WTC11 (cell line): ENCODE measurements around the gene BPI.

Experiments used
- ATF1 ChIP-seq: sonication (generic); formaldehyde crosslinking; IDR thresholded peaks from 2 replicates; pipeline ENCODE4 v1.8.1; 2023; ENCODE audit warnings: mild to moderate bottlenecking, moderate library complexity, missing genetic modification reagents
- TF ChIP-seq, protein P1 (sequence below): fragments of 200-600 bp; IDR thresholded peaks from 2 replicates; pipeline ENCODE4 v1.8.0; 2022; ENCODE audit warnings: antibody characterized with exemption
- TF ChIP-seq, protein P2 (sequence below): sonication (generic); formaldehyde crosslinking; IDR thresholded peaks from 2 replicates; pipeline ENCODE4 v1.8.1; 2022; ENCODE audit warnings: low read depth, mild to moderate bottlenecking, moderate library complexity, missing genetic modification reagents, borderline replicate concordance
- TF ChIP-seq, protein P3 (sequence below): sonication (generic); formaldehyde crosslinking; IDR thresholded peaks from 2 replicates; pipeline ENCODE4 v1.8.0; 2022; ENCODE audit warnings: missing genetic modification reagents
- TF ChIP-seq, protein P4 (sequence below): sonication (generic); formaldehyde crosslinking; IDR thresholded peaks from 2 replicates; pipeline ENCODE4 v1.8.1; 2023; ENCODE audit warnings: mild to moderate bottlenecking, missing genetic modification reagents, moderate library complexity

DNA sequence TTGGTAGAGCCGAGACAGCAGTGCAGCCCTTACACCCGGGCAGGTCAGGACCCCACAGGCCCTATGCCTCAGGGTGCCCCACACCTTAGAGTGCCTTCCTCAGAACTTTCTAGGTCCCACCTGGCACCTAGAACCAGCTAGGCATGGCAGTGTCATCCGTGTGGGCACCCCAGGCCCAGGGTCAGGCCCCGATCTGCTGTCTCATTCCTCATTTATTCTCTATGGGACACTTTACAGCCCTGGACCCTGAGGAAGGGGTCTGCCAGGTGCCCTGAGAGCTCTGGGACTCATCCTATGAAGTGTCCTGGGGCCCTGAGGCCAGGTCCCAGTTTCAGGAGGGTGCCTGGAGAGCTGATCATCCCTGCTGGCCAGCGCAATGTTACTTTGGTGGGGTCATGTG lies 8.1 kb upstream of the BPI start:
- TF ChIP-seq, protein P1, sequence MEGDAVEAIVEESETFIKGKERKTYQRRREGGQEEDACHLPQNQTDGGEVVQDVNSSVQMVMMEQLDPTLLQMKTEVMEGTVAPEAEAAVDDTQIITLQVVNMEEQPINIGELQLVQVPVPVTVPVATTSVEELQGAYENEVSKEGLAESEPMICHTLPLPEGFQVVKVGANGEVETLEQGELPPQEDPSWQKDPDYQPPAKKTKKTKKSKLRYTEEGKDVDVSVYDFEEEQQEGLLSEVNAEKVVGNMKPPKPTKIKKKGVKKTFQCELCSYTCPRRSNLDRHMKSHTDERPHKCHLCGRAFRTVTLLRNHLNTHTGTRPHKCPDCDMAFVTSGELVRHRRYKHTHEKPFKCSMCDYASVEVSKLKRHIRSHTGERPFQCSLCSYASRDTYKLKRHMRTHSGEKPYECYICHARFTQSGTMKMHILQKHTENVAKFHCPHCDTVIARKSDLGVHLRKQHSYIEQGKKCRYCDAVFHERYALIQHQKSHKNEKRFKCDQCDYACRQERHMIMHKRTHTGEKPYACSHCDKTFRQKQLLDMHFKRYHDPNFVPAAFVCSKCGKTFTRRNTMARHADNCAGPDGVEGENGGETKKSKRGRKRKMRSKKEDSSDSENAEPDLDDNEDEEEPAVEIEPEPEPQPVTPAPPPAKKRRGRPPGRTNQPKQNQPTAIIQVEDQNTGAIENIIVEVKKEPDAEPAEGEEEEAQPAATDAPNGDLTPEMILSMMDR, result no peak
- TF ChIP-seq, protein P2, sequence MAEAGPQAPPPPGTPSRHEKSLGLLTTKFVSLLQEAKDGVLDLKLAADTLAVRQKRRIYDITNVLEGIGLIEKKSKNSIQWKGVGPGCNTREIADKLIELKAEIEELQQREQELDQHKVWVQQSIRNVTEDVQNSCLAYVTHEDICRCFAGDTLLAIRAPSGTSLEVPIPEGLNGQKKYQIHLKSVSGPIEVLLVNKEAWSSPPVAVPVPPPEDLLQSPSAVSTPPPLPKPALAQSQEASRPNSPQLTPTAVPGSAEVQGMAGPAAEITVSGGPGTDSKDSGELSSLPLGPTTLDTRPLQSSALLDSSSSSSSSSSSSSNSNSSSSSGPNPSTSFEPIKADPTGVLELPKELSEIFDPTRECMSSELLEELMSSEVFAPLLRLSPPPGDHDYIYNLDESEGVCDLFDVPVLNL (CRISPR knock-in tag), result no peak
- TF ChIP-seq, protein P3, sequence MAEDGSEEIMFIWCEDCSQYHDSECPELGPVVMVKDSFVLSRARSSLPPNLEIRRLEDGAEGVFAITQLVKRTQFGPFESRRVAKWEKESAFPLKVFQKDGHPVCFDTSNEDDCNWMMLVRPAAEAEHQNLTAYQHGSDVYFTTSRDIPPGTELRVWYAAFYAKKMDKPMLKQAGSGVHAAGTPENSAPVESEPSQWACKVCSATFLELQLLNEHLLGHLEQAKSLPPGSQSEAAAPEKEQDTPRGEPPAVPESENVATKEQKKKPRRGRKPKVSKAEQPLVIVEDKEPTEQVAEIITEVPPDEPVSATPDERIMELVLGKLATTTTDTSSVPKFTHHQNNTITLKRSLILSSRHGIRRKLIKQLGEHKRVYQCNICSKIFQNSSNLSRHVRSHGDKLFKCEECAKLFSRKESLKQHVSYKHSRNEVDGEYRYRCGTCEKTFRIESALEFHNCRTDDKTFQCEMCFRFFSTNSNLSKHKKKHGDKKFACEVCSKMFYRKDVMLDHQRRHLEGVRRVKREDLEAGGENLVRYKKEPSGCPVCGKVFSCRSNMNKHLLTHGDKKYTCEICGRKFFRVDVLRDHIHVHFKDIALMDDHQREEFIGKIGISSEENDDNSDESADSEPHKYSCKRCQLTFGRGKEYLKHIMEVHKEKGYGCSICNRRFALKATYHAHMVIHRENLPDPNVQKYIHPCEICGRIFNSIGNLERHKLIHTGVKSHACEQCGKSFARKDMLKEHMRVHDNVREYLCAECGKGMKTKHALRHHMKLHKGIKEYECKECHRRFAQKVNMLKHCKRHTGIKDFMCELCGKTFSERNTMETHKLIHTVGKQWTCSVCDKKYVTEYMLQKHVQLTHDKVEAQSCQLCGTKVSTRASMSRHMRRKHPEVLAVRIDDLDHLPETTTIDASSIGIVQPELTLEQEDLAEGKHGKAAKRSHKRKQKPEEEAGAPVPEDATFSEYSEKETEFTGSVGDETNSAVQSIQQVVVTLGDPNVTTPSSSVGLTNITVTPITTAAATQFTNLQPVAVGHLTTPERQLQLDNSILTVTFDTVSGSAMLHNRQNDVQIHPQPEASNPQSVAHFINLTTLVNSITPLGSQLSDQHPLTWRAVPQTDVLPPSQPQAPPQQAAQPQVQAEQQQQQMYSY (CRISPR knock-in tag), result no peak
- TF ChIP-seq, protein P4, sequence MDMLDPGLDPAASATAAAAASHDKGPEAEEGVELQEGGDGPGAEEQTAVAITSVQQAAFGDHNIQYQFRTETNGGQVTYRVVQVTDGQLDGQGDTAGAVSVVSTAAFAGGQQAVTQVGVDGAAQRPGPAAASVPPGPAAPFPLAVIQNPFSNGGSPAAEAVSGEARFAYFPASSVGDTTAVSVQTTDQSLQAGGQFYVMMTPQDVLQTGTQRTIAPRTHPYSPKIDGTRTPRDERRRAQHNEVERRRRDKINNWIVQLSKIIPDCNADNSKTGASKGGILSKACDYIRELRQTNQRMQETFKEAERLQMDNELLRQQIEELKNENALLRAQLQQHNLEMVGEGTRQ (CRISPR knock-in tag), result no peak
- TF ChIP-seq ATF1 (CRISPR knock-in tag), result no peak
